ENCODE measurements around the gene NEAT1.

NEAT1 gene

GRCh38 chr11:65488273-65489034, 65.9 kb downstream of the NEAT1 start:
- TF ChIP-seq PAX5 (IDR thresholded peaks at IDR 0.05; ENCODE audit: insufficient read depth, low read length, severe bottlenecking) (no peak), POLR2A (IDR thresholded peaks at IDR 0.05; ENCODE audit: low read depth, low read length) (no peak), POU2F2 (IDR thresholded peaks at IDR 0.05; ENCODE audit: low read depth, low read length) (no peak), TAF1 (IDR thresholded peaks at IDR 0.05; ENCODE audit: low read depth, low read length) (no peak), POLR2AphosphoS5 (IDR thresholded peaks at IDR 0.05; ENCODE audit: low read depth, low read length) (no peak), SPI1 (IDR thresholded peaks at IDR 0.05; ENCODE audit: low read depth, low read length) (no peak)
- DNase-seq (ENCODE audit: insufficient read length, low spot score) (no peak), FAIRE-seq (peak; percentile 47)

- DNase-seq (ENCODE audit: insufficient read length, low spot score): no peak
- TF ChIP-seq POLR2A (IDR thresholded peaks at IDR 0.05; ENCODE audit: low read depth, low read length) (no peak), TAF1 (IDR thresholded peaks at IDR 0.05; ENCODE audit: low read depth, low read length) (no peak), PAX5 (IDR thresholded peaks at IDR 0.05; ENCODE audit: insufficient read depth, low read length, severe bottlenecking) (no peak), POU2F2 (IDR thresholded peaks at IDR 0.05; ENCODE audit: low read depth, low read length) (no peak), SPI1 (IDR thresholded peaks at IDR 0.05; ENCODE audit: low read depth, low read length) (no peak), POLR2AphosphoS5 (IDR thresholded peaks at IDR 0.05; ENCODE audit: low read depth, low read length) (no peak)
- no peak for FAIRE-seq
Observed at GRCh38 chr11:65489035-65489705, 66.6 kb downstream of the NEAT1 start.

GRCh38 chr11:65489706-65490320, 67.2 kb downstream of the NEAT1 start:
- FAIRE-seq: no peak
- TF ChIP-seq POU2F2 (IDR thresholded peaks at IDR 0.05; ENCODE audit: low read depth, low read length): no peak
- TF ChIP-seq PAX5 (IDR thresholded peaks at IDR 0.05; ENCODE audit: insufficient read depth, low read length, severe bottlenecking): no peak
- TF ChIP-seq POLR2AphosphoS5 (IDR thresholded peaks at IDR 0.05; ENCODE audit: low read depth, low read length): no peak
- no peak for TF ChIP-seq TAF1 (IDR thresholded peaks at IDR 0.05; ENCODE audit: low read depth, low read length)
- TF ChIP-seq POLR2A (IDR thresholded peaks at IDR 0.05; ENCODE audit: low read depth, low read length): no peak
- no peak for DNase-seq (ENCODE audit: insufficient read length, low spot score)

GRCh38 chr11:65491163-65491465, 68.5 kb downstream of the NEAT1 start:
- FAIRE-seq: no peak
- no peak for TF ChIP-seq SPI1 (IDR thresholded peaks at IDR 0.05; ENCODE audit: low read depth, low read length)
- no peak for TF ChIP-seq POU2F2 (IDR thresholded peaks at IDR 0.05; ENCODE audit: low read depth, low read length)
- no peak for TF ChIP-seq TAF1 (IDR thresholded peaks at IDR 0.05; ENCODE audit: low read depth, low read length)
- no peak for TF ChIP-seq POLR2A (IDR thresholded peaks at IDR 0.05; ENCODE audit: low read depth, low read length)
- no peak for TF ChIP-seq PAX5 (IDR thresholded peaks at IDR 0.05; ENCODE audit: insufficient read depth, low read length, severe bottlenecking)
- no peak for TF ChIP-seq POLR2AphosphoS5 (IDR thresholded peaks at IDR 0.05; ENCODE audit: low read depth, low read length)

GRCh38 chr11:65491614-65492386, 69.2 kb downstream of the NEAT1 start:
- DNase-seq (ENCODE audit: insufficient read length, low spot score) (no peak), FAIRE-seq (no peak)
- TF ChIP-seq SPI1 (IDR thresholded peaks at IDR 0.05; ENCODE audit: low read depth, low read length) (no peak), TAF1 (IDR thresholded peaks at IDR 0.05; ENCODE audit: low read depth, low read length) (no peak), POLR2A (IDR thresholded peaks at IDR 0.05; ENCODE audit: low read depth, low read length) (no peak), PAX5 (IDR thresholded peaks at IDR 0.05; ENCODE audit: insufficient read depth, low read length, severe bottlenecking) (no peak), POU2F2 (IDR thresholded peaks at IDR 0.05; ENCODE audit: low read depth, low read length) (no peak), POLR2AphosphoS5 (IDR thresholded peaks at IDR 0.05; ENCODE audit: low read depth, low read length) (no peak)

More at GRCh38 chr11:65491163-65491465, 68.5 kb downstream of the NEAT1 start:
- no peak for DNase-seq (ENCODE audit: insufficient read length, low spot score)

GRCh38 chr11:65492387-65492636, 69.7 kb downstream of the NEAT1 start:
- TF ChIP-seq POLR2A (IDR thresholded peaks at IDR 0.05; ENCODE audit: low read depth, low read length): no peak
- no peak for TF ChIP-seq TAF1 (IDR thresholded peaks at IDR 0.05; ENCODE audit: low read depth, low read length)
- TF ChIP-seq POU2F2 (IDR thresholded peaks at IDR 0.05; ENCODE audit: low read depth, low read length): no peak
- no peak for TF ChIP-seq POLR2AphosphoS5 (IDR thresholded peaks at IDR 0.05; ENCODE audit: low read depth, low read length)
- TF ChIP-seq PAX5 (IDR thresholded peaks at IDR 0.05; ENCODE audit: insufficient read depth, low read length, severe bottlenecking): no peak
- no peak for TF ChIP-seq SPI1 (IDR thresholded peaks at IDR 0.05; ENCODE audit: low read depth, low read length)
- FAIRE-seq: no peak

GRCh38 chr11:65492637-65493366, 70.2 kb downstream of the NEAT1 start:
- TF ChIP-seq PAX5 (IDR thresholded peaks at IDR 0.05; ENCODE audit: insufficient read depth, low read length, severe bottlenecking): no peak
- peak; percentile 39; the same call in 1 of the 2 replicates for TF ChIP-seq POLR2A (IDR thresholded peaks at IDR 0.05; ENCODE audit: low read depth, low read length)
- peak; percentile 24 for TF ChIP-seq POLR2AphosphoS5 (IDR thresholded peaks at IDR 0.05; ENCODE audit: low read depth, low read length)
- peak; percentile 31; the same call in 1 of the 2 replicates for TF ChIP-seq SPI1 (IDR thresholded peaks at IDR 0.05; ENCODE audit: low read depth, low read length)

More at GRCh38 chr11:65492387-65492636, 69.7 kb downstream of the NEAT1 start:
- DNase-seq (ENCODE audit: insufficient read length, low spot score): no peak

GRCh38 chr11:65493367-65494176, 71.0 kb downstream of the NEAT1 start:
- no peak for TF ChIP-seq POU2F2 (IDR thresholded peaks at IDR 0.05; ENCODE audit: low read depth, low read length)
- no peak for TF ChIP-seq PAX5 (IDR thresholded peaks at IDR 0.05; ENCODE audit: insufficient read depth, low read length, severe bottlenecking)
- no peak for TF ChIP-seq TAF1 (IDR thresholded peaks at IDR 0.05; ENCODE audit: low read depth, low read length)
- TF ChIP-seq POLR2A (IDR thresholded peaks at IDR 0.05; ENCODE audit: low read depth, low read length): peak; percentile 38; the same call in 1 of the 2 replicates
- TF ChIP-seq SPI1 (IDR thresholded peaks at IDR 0.05; ENCODE audit: low read depth, low read length): no peak
- TF ChIP-seq POLR2AphosphoS5 (IDR thresholded peaks at IDR 0.05; ENCODE audit: low read depth, low read length): peak; percentile 43; the same call in 1 of the 2 replicates
- no peak for DNase-seq (ENCODE audit: insufficient read length, low spot score)
- no peak for FAIRE-seq

More at GRCh38 chr11:65492637-65493366, 70.2 kb downstream of the NEAT1 start:
- DNase-seq (ENCODE audit: insufficient read length, low spot score) (no peak), FAIRE-seq (no peak)

Measured in GM12891 (cell line).